Measurements from ENCODE around the gene CACNA1E. TPM values are rescaled to one million over a fixed set of nuclear protein-coding genes. Genes with fewer than 3 reads are reported as not detected.

The CACNA1E gene
- total RNA-seq, 4 donors from 2014 or later = 0.03 to 0.05 TPM; not detected in 2

- Histone ChIP-seq H3K4me3 (no peak overlapping the region), H3K4me1 (no peaks in the 10 kb centered on the region), H3K27me3 (peaks cover 29 to 31% (median 30%) of the 10 kb centered on the region in 3 donors), H3K36me3 (no peaks in the 10 kb centered on the region), H3K9me3 (no peaks in the 10 kb centered on the region), H3K27ac (no peak overlapping the region)
- peak; percentile 74 for ATAC-seq
- intact Hi-C loops (cut with DNase I; ENCODE audit: low total_unique reads) = loop anchor here (2.0 to 10.0 kb wide), 2 partner anchors 576 to 602 kb away; no protein-coding TSS in a partner anchor
- in situ Hi-C loops (cut with MboI; ENCODE audit: low sequenced_read_pairs in 4 of 4) = loop anchor here (5.0 to 25.0 kb wide), 6 partner anchors 193 to 933 kb away; partner anchors contain the start of genes ZNF648 (in 3 of the 4) and TEDDM1 (in 1 of the 4)
- peak in 1 of 2 donors; percentile 19 for DNase-seq
- TF ChIP-seq POLR2A (IDR thresholded peaks at IDR 0.05) (no peak), CTCF (IDR thresholded peaks at IDR 0.05 in 4 of 5, conservative IDR thresholded peaks at IDR 0.05 in 1 of 5) (peak; percentile 55 to 76 (median 67))
Observed at GRCh38 chr1:181479137-181479745, 4.1 kb upstream of the CACNA1E start.

- in situ Hi-C loops (cut with MboI; ENCODE audit: low sequenced_read_pairs in 4 of 4) = loop anchor here in 3 of 4 donors (25.0 kb wide), 2 partner anchors 580 to 930 kb away; partner anchors contain the start of genes ZNF648 (in 3 of the 3) and TEDDM1 (in 1 of the 3)
Observed at GRCh38 chr1:181482001-181482430, 1.3 kb upstream of the CACNA1E start.

GRCh38 chr1:181482521-181483284 lies 614 bp upstream of the CACNA1E start:
- Histone ChIP-seq H3K27me3 (peaks cover 59 to 64% (median 61%) of the 10 kb centered on the region in 3 donors), H3K9me3 (no peaks in the 10 kb centered on the region), H3K36me3 (no peaks in the 10 kb centered on the region), H3K4me3 (peak overlapping the region in 1 of 4 donors; percentile 21), H3K27ac (no peak overlapping the region), H3K4me1 (no peaks in the 10 kb centered on the region)
- in situ Hi-C loops (cut with MboI; ENCODE audit: low sequenced_read_pairs in 4 of 4) (loop anchor here in 3 of 4 donors (25.0 kb wide), 2 partner anchors 580 to 930 kb away; partner anchors contain the start of genes ZNF648 (in 3 of the 3) and TEDDM1 (in 1 of the 3)), intact Hi-C loops (cut with DNase I; ENCODE audit: low total_unique reads) (no loop called here)
- DNase-seq (no peak), ATAC-seq (no peak)
- TF ChIP-seq POLR2A (IDR thresholded peaks at IDR 0.05) (no peak), CTCF (IDR thresholded peaks at IDR 0.05 in 4 of 5, conservative IDR thresholded peaks at IDR 0.05 in 1 of 5) (no peak)

More at GRCh38 chr1:181482001-181482430, 1.3 kb upstream of the CACNA1E start:
- no peak for DNase-seq
- intact Hi-C loops (cut with DNase I; ENCODE audit: low total_unique reads) = no loop called here
- TF ChIP-seq CTCF (IDR thresholded peaks at IDR 0.05 in 4 of 5, conservative IDR thresholded peaks at IDR 0.05 in 1 of 5) (no peak), POLR2A (IDR thresholded peaks at IDR 0.05) (no peak)
- Histone ChIP-seq H3K36me3 (no peaks in the 10 kb centered on the region), H3K9me3 (no peaks in the 10 kb centered on the region), H3K27me3 (peaks cover 57 to 58% (median 57%) of the 10 kb centered on the region in 3 donors), H3K4me1 (no peaks in the 10 kb centered on the region), H3K4me3 (no peak overlapping the region), H3K27ac (no peak overlapping the region)
- ATAC-seq = no peak

GRCh38 chr1:181484821-181485220 lies 1.5 kb downstream of the CACNA1E start:
- TF ChIP-seq POLR2A (IDR thresholded peaks at IDR 0.05) (no peak), CTCF (IDR thresholded peaks at IDR 0.05 in 4 of 5, conservative IDR thresholded peaks at IDR 0.05 in 1 of 5) (no peak)
- in situ Hi-C loops (cut with MboI; ENCODE audit: low sequenced_read_pairs in 4 of 4) = loop anchor here in 3 of 4 donors (25.0 kb wide), 2 partner anchors 577 to 927 kb away; partner anchors contain the start of genes ZNF648 (in 3 of the 3) and TEDDM1 (in 1 of the 3)
- peaks cover 59 to 69% (median 62%) of the 10 kb centered on the region in 3 donors for H3K27me3 ChIP-seq

More at GRCh38 chr1:181484821-181485220, 1.5 kb downstream of the CACNA1E start:
- no peak overlapping the region for H3K4me3 ChIP-seq
- no peaks in the 10 kb centered on the region for H3K9me3 ChIP-seq
- H3K4me1 ChIP-seq = no peaks in the 10 kb centered on the region
- H3K27ac ChIP-seq = no peak overlapping the region
- ATAC-seq = no peak
- no peaks in the 10 kb centered on the region for H3K36me3 ChIP-seq
- intact Hi-C loops (cut with DNase I; ENCODE audit: low total_unique reads) = no loop called here
- DNase-seq = no peak

Measured in gastrocnemius medialis (tissue), 4 donors.